ENCODE data around the gene C1QTNF5.

The C1QTNF5 gene

DNA sequence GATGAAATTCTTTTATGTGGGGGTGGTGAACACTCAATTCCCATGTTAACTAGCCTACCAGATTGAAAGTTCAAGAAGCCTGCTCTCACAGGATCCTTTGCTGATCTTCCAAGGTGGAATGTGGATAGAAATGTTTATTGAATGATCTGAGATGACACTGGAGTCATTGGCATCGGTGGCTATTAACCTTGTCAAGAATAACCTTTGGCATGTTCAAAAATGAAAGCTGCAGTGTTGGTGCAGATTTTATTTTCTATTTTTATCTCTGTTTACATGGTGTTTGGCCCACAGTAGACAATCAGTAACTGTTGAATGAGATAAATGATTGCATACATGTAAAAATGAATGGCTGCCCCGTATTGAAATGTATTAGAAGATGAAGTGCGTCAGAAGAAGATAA, 42.7 kb downstream of the C1QTNF5 start:
- Histone ChIP-seq H3K27me3 (ENCODE audit: insufficient read depth, poor library complexity, severe bottlenecking) (no peaks in the 10 kb centered on the region), H3K27ac (replicated peaks) (no peak overlapping the region), H3K4me3 (replicated peaks; ENCODE audit: insufficient read depth, low read length) (no peak overlapping the region)
- TF ChIP-seq POLR2AphosphoS5 (IDR thresholded peaks at IDR 0.05; ENCODE audit: low read depth) (no peak), SPI1 (IDR thresholded peaks at IDR 0.05; ENCODE audit: borderline replicate concordance, low read depth) (no peak), GABPA (IDR thresholded peaks at IDR 0.05; ENCODE audit: low read depth) (no peak)
- TF ChIP-seq, protein P1, sequence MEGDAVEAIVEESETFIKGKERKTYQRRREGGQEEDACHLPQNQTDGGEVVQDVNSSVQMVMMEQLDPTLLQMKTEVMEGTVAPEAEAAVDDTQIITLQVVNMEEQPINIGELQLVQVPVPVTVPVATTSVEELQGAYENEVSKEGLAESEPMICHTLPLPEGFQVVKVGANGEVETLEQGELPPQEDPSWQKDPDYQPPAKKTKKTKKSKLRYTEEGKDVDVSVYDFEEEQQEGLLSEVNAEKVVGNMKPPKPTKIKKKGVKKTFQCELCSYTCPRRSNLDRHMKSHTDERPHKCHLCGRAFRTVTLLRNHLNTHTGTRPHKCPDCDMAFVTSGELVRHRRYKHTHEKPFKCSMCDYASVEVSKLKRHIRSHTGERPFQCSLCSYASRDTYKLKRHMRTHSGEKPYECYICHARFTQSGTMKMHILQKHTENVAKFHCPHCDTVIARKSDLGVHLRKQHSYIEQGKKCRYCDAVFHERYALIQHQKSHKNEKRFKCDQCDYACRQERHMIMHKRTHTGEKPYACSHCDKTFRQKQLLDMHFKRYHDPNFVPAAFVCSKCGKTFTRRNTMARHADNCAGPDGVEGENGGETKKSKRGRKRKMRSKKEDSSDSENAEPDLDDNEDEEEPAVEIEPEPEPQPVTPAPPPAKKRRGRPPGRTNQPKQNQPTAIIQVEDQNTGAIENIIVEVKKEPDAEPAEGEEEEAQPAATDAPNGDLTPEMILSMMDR (IDR thresholded peaks at IDR 0.05; ENCODE audit: insufficient read depth, low read length), result no peak
- TF ChIP-seq, protein P2, sequence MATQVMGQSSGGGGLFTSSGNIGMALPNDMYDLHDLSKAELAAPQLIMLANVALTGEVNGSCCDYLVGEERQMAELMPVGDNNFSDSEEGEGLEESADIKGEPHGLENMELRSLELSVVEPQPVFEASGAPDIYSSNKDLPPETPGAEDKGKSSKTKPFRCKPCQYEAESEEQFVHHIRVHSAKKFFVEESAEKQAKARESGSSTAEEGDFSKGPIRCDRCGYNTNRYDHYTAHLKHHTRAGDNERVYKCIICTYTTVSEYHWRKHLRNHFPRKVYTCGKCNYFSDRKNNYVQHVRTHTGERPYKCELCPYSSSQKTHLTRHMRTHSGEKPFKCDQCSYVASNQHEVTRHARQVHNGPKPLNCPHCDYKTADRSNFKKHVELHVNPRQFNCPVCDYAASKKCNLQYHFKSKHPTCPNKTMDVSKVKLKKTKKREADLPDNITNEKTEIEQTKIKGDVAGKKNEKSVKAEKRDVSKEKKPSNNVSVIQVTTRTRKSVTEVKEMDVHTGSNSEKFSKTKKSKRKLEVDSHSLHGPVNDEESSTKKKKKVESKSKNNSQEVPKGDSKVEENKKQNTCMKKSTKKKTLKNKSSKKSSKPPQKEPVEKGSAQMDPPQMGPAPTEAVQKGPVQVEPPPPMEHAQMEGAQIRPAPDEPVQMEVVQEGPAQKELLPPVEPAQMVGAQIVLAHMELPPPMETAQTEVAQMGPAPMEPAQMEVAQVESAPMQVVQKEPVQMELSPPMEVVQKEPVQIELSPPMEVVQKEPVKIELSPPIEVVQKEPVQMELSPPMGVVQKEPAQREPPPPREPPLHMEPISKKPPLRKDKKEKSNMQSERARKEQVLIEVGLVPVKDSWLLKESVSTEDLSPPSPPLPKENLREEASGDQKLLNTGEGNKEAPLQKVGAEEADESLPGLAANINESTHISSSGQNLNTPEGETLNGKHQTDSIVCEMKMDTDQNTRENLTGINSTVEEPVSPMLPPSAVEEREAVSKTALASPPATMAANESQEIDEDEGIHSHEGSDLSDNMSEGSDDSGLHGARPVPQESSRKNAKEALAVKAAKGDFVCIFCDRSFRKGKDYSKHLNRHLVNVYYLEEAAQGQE (IDR thresholded peaks at IDR 0.05; ENCODE audit: insufficient replicate concordance, low read depth), result no peak
- DNase-seq (ENCODE audit: low read depth in 1 of 2, low spot score in 1 of 2), result no peak

DNA sequence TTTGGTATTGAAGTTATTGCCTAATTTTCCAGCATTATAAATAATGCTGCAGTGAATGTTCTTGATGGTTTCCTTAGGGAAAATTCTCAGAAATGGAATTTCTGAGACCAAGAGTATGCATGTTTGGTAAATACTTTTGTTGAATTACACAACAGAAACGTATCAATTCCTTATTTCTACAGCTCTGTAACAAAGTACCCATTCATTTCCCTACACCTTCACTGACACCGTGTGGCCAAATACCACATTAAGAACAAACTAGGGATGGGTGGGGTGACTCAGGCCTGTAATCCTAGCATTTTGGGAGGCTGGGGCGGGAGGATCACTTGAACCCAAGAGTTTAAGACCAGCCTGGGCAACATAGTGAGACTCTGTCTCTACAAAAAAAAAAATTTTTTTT, 45.5 kb downstream of the C1QTNF5 start:
- Histone ChIP-seq H3K4me3 (replicated peaks; ENCODE audit: insufficient read depth, low read length) (no peak overlapping the region), H3K27ac (replicated peaks) (no peak overlapping the region), H3K27me3 (ENCODE audit: insufficient read depth, poor library complexity, severe bottlenecking) (no peaks in the 10 kb centered on the region)
- TF ChIP-seq SPI1 (IDR thresholded peaks at IDR 0.05; ENCODE audit: borderline replicate concordance, low read depth) (no peak), POLR2AphosphoS5 (IDR thresholded peaks at IDR 0.05; ENCODE audit: low read depth) (no peak), GABPA (IDR thresholded peaks at IDR 0.05; ENCODE audit: low read depth) (no peak)
- TF ChIP-seq, protein P2 (IDR thresholded peaks at IDR 0.05; ENCODE audit: insufficient replicate concordance, low read depth), result no peak
- TF ChIP-seq, protein P1 (IDR thresholded peaks at IDR 0.05; ENCODE audit: insufficient read depth, low read length), result no peak
- no peak for DNase-seq (ENCODE audit: low read depth in 1 of 2, low spot score in 1 of 2)

DNA sequence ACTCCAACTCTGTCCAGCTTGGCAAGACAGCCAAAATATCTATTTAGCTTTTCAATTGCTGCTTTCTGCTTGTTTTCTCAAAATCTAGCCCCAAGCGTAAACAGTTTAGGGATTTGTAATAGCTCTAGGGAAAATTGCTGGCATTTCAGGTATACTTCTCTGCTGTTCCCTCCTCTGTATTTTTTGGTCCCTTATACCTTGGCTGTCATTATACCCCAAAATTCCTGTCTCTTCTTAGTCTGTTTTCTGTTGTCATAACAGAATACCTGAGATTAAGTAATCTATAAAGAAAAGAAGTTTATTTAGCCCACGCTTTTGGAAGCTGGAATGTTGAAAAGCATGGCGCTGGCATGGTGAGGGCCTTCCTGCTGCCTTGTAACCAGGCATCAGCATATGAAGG, 47.2 kb downstream of the C1QTNF5 start:
- TF ChIP-seq, protein P2 (IDR thresholded peaks at IDR 0.05; ENCODE audit: insufficient replicate concordance, low read depth), result no peak
- TF ChIP-seq GABPA (IDR thresholded peaks at IDR 0.05; ENCODE audit: low read depth), result no peak
- TF ChIP-seq, protein P1 (IDR thresholded peaks at IDR 0.05; ENCODE audit: insufficient read depth, low read length), result no peak
- TF ChIP-seq SPI1 (IDR thresholded peaks at IDR 0.05; ENCODE audit: borderline replicate concordance, low read depth), result no peak
- TF ChIP-seq POLR2AphosphoS5 (IDR thresholded peaks at IDR 0.05; ENCODE audit: low read depth), result no peak
- H3K4me3 ChIP-seq (replicated peaks; ENCODE audit: insufficient read depth, low read length), result no peak overlapping the region

More for the DNA sequence above, 47.2 kb downstream of the C1QTNF5 start:
- Histone ChIP-seq H3K27me3 (ENCODE audit: insufficient read depth, poor library complexity, severe bottlenecking) (no peaks in the 10 kb centered on the region), H3K27ac (replicated peaks) (no peak overlapping the region)
- DNase-seq (ENCODE audit: low read depth in 1 of 2, low spot score in 1 of 2), result no peak

Measured in HL-60 (cell line).